DND-41 (cell line): ENCODE results near the gene ABHD16B.

Source experiments
- ATAC-seq: fragments of 200-7000 bp; cut with Tn5 transposase; 3 replicates; pipeline ENCODE4 v1.9.1; 2021; ENCODE audit warnings: low read depth; ENCODE audit not compliant: insufficient read depth
- DNase-seq: peaks from one replicate; pipeline ENCODE4 v3.0.0-alpha.2; 2020
- H2AFZ ChIP-seq: 2 replicates; pipeline ENCODE4 v1.6.0; 2012; ENCODE audit warnings: low read depth, low read length
- H3K27ac ChIP-seq: 2 replicates; pipeline ENCODE4 v1.5.1; 2012; ENCODE audit warnings: low read length, inconsistent platforms
- H3K27me3 ChIP-seq: fragments of 200-600 bp; sonication (generic); 2 replicates; pipeline ENCODE4 v1.6.0; 2012; ENCODE audit warnings: low read length, mild to moderate bottlenecking, inconsistent platforms; ENCODE audit not compliant: insufficient read depth, poor library complexity
- H3K36me3 ChIP-seq: 2 replicates; pipeline ENCODE4 v1.5.1; 2012; ENCODE audit warnings: low read length, inconsistent platforms; ENCODE audit not compliant: insufficient read depth
- H3K4me1 ChIP-seq: 2 replicates; pipeline ENCODE4 v1.5.1; 2012; ENCODE audit warnings: mild to moderate bottlenecking, low read length; ENCODE audit not compliant: insufficient read depth
- H3K4me2 ChIP-seq: 2 replicates; pipeline ENCODE4 v1.6.0; 2012; ENCODE audit warnings: mild to moderate bottlenecking, moderate library complexity, low read length, inconsistent platforms; ENCODE audit not compliant: insufficient read depth
- H3K4me3 ChIP-seq, 2 experiments: fragments of 200-600 bp in 1 of 2; shearing (Covaris generic) in 1 of 2; 2 replicates each; pipeline ENCODE4 v1.5.1; 2012 to 2016; ENCODE audit warnings: inconsistent platforms in 2 of 2, low read length in 2 of 2, mild to moderate bottlenecking in 2 of 2, low read depth in 1 of 2, moderate library complexity in 1 of 2
- H3K79me2 ChIP-seq: 2 replicates; pipeline ENCODE4 v1.6.0; 2012; ENCODE audit warnings: low read length, inconsistent platforms; ENCODE audit not compliant: insufficient read depth
- H3K9ac ChIP-seq: 2 replicates; pipeline ENCODE4 v1.6.0; 2012; ENCODE audit warnings: low read depth, mild to moderate bottlenecking, inconsistent platforms, low read length, moderate library complexity
- H3K9me3 ChIP-seq: 2 replicates; pipeline ENCODE4 v1.5.1; 2012; ENCODE audit warnings: low read length, moderate library complexity, mild to moderate bottlenecking, inconsistent platforms; ENCODE audit not compliant: insufficient read depth, severe bottlenecking
- H4K20me1 ChIP-seq: 2 replicates; pipeline ENCODE4 v1.6.0; 2012; ENCODE audit warnings: low read length; ENCODE audit not compliant: insufficient read depth
- CTCF ChIP-seq: IDR thresholded peaks from 2 replicates; pipeline ENCODE4 v1.5.1; 2012; ENCODE audit warnings: borderline replicate concordance, low read length, moderate library complexity, mild to moderate bottlenecking; ENCODE audit not compliant: poor library complexity, severe bottlenecking; ENCODE audit errors: extremely low read depth
- EZH2 ChIP-seq: IDR thresholded peaks from 3 replicates; pipeline ENCODE4 v1.6.1; 2012; ENCODE audit warnings: borderline replicate concordance, low read depth, mild to moderate bottlenecking, moderate library complexity, low read length, inconsistent platforms; ENCODE audit not compliant: severe bottlenecking

The ABHD16B gene

GRCh38 chr20:63854766-63855362, 6.4 kb upstream of the ABHD16B start:
- H3K79me2 ChIP-seq: no peaks in the 10 kb centered on the region
- no peak overlapping the region for H2AFZ ChIP-seq
- peaks cover 7% of the 10 kb centered on the region for H4K20me1 ChIP-seq
- no peak overlapping the region for H3K4me2 ChIP-seq
- no peak overlapping the region for H3K27ac ChIP-seq
- no peaks in the 10 kb centered on the region for H3K36me3 ChIP-seq
- H3K9me3 ChIP-seq: no peaks in the 10 kb centered on the region
- ATAC-seq (no peak), DNase-seq (no peak)
- no peak overlapping the region for H3K9ac ChIP-seq
- no peaks in the 10 kb centered on the region for H3K27me3 ChIP-seq
- TF ChIP-seq EZH2 (no peak), CTCF (no peak)
- H3K4me1 ChIP-seq: peaks cover 12% of the 10 kb centered on the region
- H3K4me3 ChIP-seq: no peak overlapping the region

GRCh38 chr20:63855363-63856097, 5.8 kb upstream of the ABHD16B start:
- no peak overlapping the region for H3K9ac ChIP-seq
- peaks cover 11% of the 10 kb centered on the region for H4K20me1 ChIP-seq
- ATAC-seq (no peak), DNase-seq (no peak)
- no peak overlapping the region for H3K27ac ChIP-seq
- TF ChIP-seq EZH2 (no peak), CTCF (no peak)
- no peaks in the 10 kb centered on the region for H3K79me2 ChIP-seq
- H3K27me3 ChIP-seq: no peaks in the 10 kb centered on the region
- no peak overlapping the region for H3K4me3 ChIP-seq
- no peaks in the 10 kb centered on the region for H3K36me3 ChIP-seq
- no peaks in the 10 kb centered on the region for H3K9me3 ChIP-seq
- H3K4me2 ChIP-seq: no peak overlapping the region
- H2AFZ ChIP-seq: no peak overlapping the region
- peaks cover 12% of the 10 kb centered on the region for H3K4me1 ChIP-seq

GRCh38 chr20:63856098-63856511, 5.2 kb upstream of the ABHD16B start:
- no peak for ATAC-seq
- H3K4me3 ChIP-seq: no peak overlapping the region
- no peaks in the 10 kb centered on the region for H3K27me3 ChIP-seq
- no peak overlapping the region for H2AFZ ChIP-seq
- no peak overlapping the region for H3K4me2 ChIP-seq
- peaks cover 12% of the 10 kb centered on the region for H3K4me1 ChIP-seq
- no peak overlapping the region for H3K27ac ChIP-seq
- no peaks in the 10 kb centered on the region for H3K79me2 ChIP-seq
- no peak for DNase-seq
- peaks cover under 1% of the 10 kb centered on the region; the same call in 1 of the 2 replicates for H3K36me3 ChIP-seq
- H3K9ac ChIP-seq: no peak overlapping the region
- H3K9me3 ChIP-seq: no peaks in the 10 kb centered on the region
- H4K20me1 ChIP-seq: peaks cover 14% of the 10 kb centered on the region
- no peak for TF ChIP-seq CTCF
- no peak for TF ChIP-seq EZH2
